Mucosa of stomach (tissue), 1 donor: ENCODE results near the gene PDGFD.

Experiments used
- H3K27me3 ChIP-seq: one replicate; pipeline ENCODE4 v1.7.0; 2013; ENCODE audit warnings: mild to moderate bottlenecking, low read length; ENCODE audit not compliant: control insufficient read depth, insufficient read depth
- H3K36me3 ChIP-seq: one replicate; pipeline ENCODE4 v1.7.0; 2013; ENCODE audit warnings: low read length; ENCODE audit not compliant: control insufficient read depth, insufficient read depth
- H3K4me1 ChIP-seq: one replicate; pipeline ENCODE4 v1.7.0; 2013; ENCODE audit warnings: mild to moderate bottlenecking, low read length; ENCODE audit not compliant: control insufficient read depth, insufficient read depth
- H3K4me3 ChIP-seq: one replicate; pipeline ENCODE4 v1.7.0; 2013; ENCODE audit warnings: low read length
- H3K9ac ChIP-seq: one replicate; pipeline ENCODE4 v1.7.0; 2013; ENCODE audit warnings: mild to moderate bottlenecking, low read length, moderate library complexity
- H3K9me3 ChIP-seq: one replicate; pipeline ENCODE4 v1.7.0; 2013; ENCODE audit warnings: mild to moderate bottlenecking, low read length, moderate library complexity; ENCODE audit not compliant: control insufficient read depth
- donor health status: Pancreatic carcinoma.

PDGFD gene

DNA sequence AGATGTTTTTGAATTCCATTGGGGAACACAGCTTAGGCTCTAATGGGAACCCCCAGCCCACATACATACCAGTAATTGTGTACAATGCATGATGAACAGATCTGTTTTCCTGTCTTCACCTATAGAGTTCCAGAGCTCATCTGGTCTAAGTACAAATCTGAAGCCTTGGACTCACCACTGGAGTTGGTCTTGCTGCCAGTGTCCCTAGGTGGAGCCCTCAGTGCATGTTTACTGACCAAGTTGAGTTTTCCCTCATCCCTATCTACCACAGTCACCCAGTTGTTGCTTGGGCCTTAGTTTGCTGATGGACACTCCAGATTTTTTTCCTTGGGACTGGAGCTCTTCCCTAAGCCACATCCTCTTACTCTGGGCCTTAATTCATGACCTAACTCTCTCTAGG is 286.7 kb downstream of the PDGFD start:
- H3K4me3 ChIP-seq, result no peak overlapping the region
- no peaks in the 10 kb centered on the region for H3K27me3 ChIP-seq

DNA sequence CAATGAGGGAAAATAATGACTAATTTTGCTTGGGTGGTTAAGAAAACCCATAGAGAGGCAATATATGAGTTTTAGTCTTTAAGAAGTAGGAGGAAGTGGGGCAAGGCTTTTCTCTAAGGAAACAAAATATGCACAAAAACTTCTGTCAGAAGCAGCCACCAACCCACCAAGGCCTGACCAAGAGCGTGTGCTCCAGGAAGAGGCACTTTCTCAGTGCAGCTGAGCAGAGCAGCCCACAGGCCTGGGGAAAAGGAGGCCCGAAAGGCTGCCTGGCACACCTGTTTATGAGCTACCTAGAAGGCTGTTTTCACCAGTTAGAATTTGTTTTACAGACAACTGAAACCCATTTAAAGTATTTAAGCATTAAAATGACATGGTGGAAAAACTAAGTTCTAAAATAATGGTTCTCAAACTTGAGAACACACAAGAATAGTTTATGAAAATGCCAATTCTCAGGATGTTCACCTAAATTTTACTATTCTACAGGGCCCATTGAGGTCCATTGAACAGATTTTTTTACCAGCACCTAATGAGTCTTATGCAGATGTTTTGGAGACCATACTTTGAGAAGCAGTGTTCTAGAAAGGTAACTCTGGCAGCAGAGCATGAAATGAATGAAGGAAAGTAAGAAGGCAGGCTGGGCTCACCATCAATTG is 288.0 kb downstream of the PDGFD start:
- Histone ChIP-seq H3K9ac (no peak overlapping the region), H3K4me3 (no peak overlapping the region), H3K36me3 (no peaks in the 10 kb centered on the region)

More for the DNA sequence above, 286.7 kb downstream of the PDGFD start:
- Histone ChIP-seq H3K9ac (no peak overlapping the region), H3K9me3 (no peaks in the 10 kb centered on the region), H3K4me1 (no peaks in the 10 kb centered on the region), H3K36me3 (no peaks in the 10 kb centered on the region)

DNA sequence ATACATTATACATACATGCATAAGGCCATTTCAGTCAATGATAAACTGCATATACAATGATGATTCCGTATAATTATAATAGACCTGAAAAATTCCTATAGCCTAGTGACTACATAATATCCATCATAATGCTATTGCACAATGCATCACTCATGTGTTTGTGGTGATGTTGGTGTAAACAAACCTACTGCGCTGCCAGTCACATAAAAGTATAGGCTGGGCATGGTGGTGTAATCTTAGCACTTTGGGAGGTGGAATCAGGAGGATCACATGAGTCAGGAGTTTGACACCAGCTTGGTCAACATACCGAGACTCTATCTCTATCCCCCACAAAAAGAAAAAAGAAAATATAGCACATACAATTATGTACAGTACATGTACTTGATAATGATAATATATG is 291.2 kb downstream of the PDGFD start:
- no peaks in the 10 kb centered on the region for H3K4me1 ChIP-seq
- no peaks in the 10 kb centered on the region for H3K36me3 ChIP-seq
- H3K4me3 ChIP-seq, result no peak overlapping the region
- H3K9me3 ChIP-seq, result no peaks in the 10 kb centered on the region
- H3K27me3 ChIP-seq, result no peaks in the 10 kb centered on the region
- H3K9ac ChIP-seq, result no peak overlapping the region

More for the DNA sequence above, 288.0 kb downstream of the PDGFD start:
- Histone ChIP-seq H3K9me3 (no peaks in the 10 kb centered on the region), H3K4me1 (no peaks in the 10 kb centered on the region), H3K27me3 (no peaks in the 10 kb centered on the region)

DNA sequence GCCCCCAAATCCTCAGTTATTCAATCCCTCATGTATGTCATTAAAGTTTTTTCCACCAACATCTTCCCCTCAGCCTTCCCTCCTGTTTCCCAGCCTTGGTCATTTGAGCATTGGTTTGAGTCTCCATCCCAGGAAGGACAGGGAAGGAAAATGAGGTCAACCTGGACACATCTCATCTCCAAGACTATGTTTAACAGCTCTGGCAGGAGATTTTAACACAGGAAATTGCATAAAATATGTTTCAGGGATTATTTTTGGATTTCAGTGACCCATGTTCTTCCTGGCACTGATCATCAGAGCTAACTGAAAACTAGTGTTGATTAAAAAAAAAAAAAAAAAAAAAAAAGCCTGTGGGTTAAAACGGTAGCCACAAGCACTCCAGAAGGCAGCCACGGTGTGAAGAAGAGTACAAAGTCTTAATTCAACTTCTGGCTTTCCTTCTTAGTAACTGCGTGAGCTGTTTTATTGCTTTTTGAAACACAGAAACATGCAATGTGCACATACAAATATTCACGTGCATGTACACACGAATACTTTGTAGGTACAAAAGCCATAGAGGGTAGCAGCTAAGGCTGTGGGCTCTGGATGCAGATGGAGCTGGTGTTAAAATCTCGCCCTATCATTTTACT is 291.9 kb downstream of the PDGFD start:
- Histone ChIP-seq H3K36me3 (no peaks in the 10 kb centered on the region), H3K4me1 (no peaks in the 10 kb centered on the region), H3K9ac (no peak overlapping the region), H3K27me3 (no peaks in the 10 kb centered on the region), H3K9me3 (no peaks in the 10 kb centered on the region), H3K4me3 (no peak overlapping the region)

DNA sequence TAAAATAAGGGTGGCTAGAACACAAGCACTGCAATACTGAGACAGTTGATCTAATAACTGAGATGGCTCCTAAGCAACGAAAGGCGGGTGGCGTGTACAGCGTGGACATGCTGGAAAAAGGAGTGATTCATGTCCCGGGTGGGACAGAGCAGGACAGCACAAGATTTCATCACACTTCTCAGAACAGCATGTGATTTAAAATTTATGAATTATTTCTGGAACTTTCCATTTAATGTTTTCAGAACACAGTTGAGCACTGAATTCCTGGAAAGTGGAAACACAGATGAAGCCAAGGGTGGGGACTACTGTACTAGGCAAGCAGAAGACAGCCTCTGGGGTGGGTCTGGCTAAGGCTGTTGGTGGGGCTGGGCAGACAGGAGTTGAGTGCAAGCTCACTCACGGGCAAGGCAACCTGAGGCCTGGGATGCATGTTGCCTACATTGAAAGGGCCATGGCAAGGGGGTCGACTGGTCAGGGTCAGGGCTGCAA is 293.1 kb downstream of the PDGFD start:
- Histone ChIP-seq H3K9me3 (no peaks in the 10 kb centered on the region), H3K4me1 (no peaks in the 10 kb centered on the region), H3K27me3 (no peaks in the 10 kb centered on the region), H3K9ac (no peak overlapping the region), H3K36me3 (no peaks in the 10 kb centered on the region), H3K4me3 (no peak overlapping the region)

DNA sequence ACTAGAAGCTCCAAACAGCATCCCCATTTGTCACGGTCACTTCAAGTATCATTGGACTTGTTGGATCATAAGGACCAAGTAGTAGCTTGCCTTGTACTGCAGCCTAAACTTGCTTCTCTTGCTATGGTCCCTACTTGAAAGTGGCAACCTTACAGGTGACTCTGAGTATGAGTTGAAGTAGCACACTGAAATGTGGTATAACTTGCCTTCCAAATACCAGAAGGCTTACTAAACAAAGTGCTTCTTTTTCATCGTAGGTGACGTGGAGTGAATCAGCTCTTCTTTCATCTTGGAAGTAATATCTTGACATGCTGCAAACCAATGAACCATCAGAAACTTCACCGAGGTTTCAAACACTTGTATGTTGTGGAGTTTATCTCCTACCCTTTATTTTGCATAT is 296.5 kb downstream of the PDGFD start:
- Histone ChIP-seq H3K4me3 (no peak overlapping the region), H3K27me3 (no peaks in the 10 kb centered on the region)

DNA sequence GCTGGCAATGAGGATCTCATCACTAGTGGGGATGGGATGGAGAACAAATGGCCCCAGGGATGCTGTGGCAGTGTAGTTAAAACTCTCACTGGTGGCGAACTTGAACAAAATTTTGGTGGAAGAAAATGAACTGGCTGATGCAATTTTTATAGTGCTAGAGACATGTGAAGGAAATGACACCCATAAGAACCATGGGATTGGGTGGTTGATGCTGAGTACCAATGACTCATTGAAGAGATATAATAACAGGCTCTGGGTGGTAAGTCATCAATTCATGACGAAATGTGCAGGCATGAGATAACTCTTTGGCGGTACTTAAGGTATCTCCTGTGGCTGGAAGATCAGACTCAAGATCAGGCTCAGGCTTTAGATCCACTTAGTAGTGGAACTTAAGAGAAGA is 300.4 kb downstream of the PDGFD start:
- Histone ChIP-seq H3K4me1 (no peaks in the 10 kb centered on the region), H3K9me3 (no peaks in the 10 kb centered on the region), H3K9ac (no peak overlapping the region), H3K4me3 (no peak overlapping the region), H3K27me3 (no peaks in the 10 kb centered on the region), H3K36me3 (no peaks in the 10 kb centered on the region)

More for the DNA sequence above, 296.5 kb downstream of the PDGFD start:
- Histone ChIP-seq H3K9ac (no peak overlapping the region), H3K36me3 (no peaks in the 10 kb centered on the region), H3K4me1 (no peaks in the 10 kb centered on the region), H3K9me3 (no peaks in the 10 kb centered on the region)

DNA sequence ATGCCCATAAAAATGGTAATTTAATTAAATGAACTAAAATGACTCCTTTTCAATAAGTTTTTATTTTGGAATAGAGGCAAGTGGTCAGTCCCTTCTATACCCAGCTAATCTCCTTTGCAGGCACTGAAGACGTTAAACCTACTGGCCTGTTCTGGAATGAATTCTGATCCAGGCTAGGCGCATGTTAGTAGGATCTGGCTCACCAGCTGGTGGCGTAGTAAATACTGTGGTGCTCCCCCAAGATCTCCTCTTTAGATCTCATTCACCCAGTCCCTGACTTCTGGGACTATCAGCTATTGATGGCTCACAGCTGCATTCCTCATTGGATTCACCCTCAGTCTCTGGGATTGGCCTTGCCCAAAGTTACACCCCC is 301.2 kb downstream of the PDGFD start:
- Histone ChIP-seq H3K9ac (no peak overlapping the region), H3K4me3 (no peak overlapping the region), H3K36me3 (no peaks in the 10 kb centered on the region), H3K4me1 (no peaks in the 10 kb centered on the region), H3K27me3 (no peaks in the 10 kb centered on the region), H3K9me3 (no peaks in the 10 kb centered on the region)

DNA sequence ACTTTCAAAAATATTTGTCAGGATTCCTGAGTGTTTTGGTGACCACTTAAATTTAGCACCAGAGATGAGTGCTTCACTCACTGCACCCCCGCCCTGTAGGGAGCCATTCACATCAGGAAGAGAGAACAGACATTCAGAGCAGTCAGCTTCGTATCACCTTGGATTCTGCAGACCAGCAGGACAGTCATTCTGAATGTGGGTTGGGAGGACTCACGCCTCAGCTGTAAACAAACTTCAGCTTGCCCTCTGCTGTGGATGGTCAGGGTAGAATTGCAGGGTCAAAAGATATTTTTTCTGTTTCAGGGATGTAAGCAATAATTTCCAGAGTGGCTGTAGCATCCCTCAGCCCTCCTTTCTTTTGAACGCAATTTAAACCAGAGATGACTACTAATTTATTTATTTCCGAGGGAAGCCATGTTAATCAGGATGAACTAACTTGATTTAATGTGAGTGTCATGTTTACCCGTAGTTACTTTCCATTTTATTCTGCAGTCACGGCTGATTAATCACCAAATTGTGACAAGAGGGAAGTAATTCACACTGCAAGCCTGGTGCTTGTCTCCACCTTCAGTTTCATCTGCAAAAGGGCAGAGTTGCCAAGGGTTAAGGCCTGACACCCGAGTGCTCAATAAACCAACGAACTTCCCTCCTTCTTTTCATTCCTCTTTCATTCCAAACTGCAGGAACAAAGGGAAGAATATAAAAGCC is 301.7 kb downstream of the PDGFD start:
- no peaks in the 10 kb centered on the region for H3K4me1 ChIP-seq

More for the DNA sequence above, 301.7 kb downstream of the PDGFD start:
- Histone ChIP-seq H3K9ac (no peak overlapping the region), H3K27me3 (no peaks in the 10 kb centered on the region), H3K4me3 (no peak overlapping the region), H3K36me3 (no peaks in the 10 kb centered on the region), H3K9me3 (no peaks in the 10 kb centered on the region)
